H1 (cell line): Measurements from ENCODE around the gene JAKMIP2. TPM values are rescaled to one million over a fixed set of nuclear protein-coding genes. Genes with fewer than 3 reads are reported as not detected.

ENCODE experiments used
- BACH1 ChIP-seq: IDR thresholded peaks from 2 replicates; pipeline ENCODE4 v1.6.1; 2012; ENCODE audit warnings: low read length, improper control_type of control experiment
- CBX5 ChIP-seq: fragments of 300-800, 300-1000 bp; sonication (generic); IDR thresholded peaks from 2 replicates; pipeline ENCODE4 v1.7.1; 2016; ENCODE audit warnings: antibody characterized with exemption, low read length, low read depth
- EZH2 ChIP-seq: fragments of 200-600 bp; sonication (generic); IDR thresholded peaks from 2 replicates; pipeline ENCODE4 v1.7.1; 2012; ENCODE audit warnings: low read depth, mild to moderate bottlenecking, moderate library complexity, low read length, inconsistent platforms; ENCODE audit not compliant: severe bottlenecking
- POLR2AphosphoS5 ChIP-seq: IDR thresholded peaks from 2 replicates; pipeline ENCODE4 v1.6.1; 2011; ENCODE audit warnings: low read depth, low read length
- SAP30 ChIP-seq: fragments of 300-600 bp; sonication (generic); IDR thresholded peaks from 2 replicates; pipeline ENCODE4 v1.7.1; 2012; ENCODE audit warnings: low read length, moderate library complexity, mild to moderate bottlenecking, inconsistent platforms; ENCODE audit not compliant: insufficient read depth, insufficient replicate concordance
- SP4 ChIP-seq: IDR thresholded peaks from 2 replicates; pipeline ENCODE4 v1.6.1; 2012; ENCODE audit warnings: low read length, inconsistent platforms
- SRF ChIP-seq: IDR thresholded peaks from 2 replicates; pipeline ENCODE4 v1.6.1; 2011; ENCODE audit warnings: mild to moderate bottlenecking, low read depth, low read length, moderate library complexity
- polyA plus RNA-seq, 7 experiments: library from polyadenylated mRNA; depleted of rRNA in 3 of 7; stranded (reverse) in 5 of 7; unstranded in 2 of 7; fragments of >200 nt in 5 of 7; fragments of 200-250 nt in 2 of 7; gene quantifications; 1 replicate in 5 of 7; 2 replicates in 1 of 7; 4 replicates in 1 of 7; pipeline versions ENCODE4 v1.2.1 to v1.2.3, GENCODE V29; 2011 to 2013; ENCODE audit warnings: missing spikeins in 2 of 7, mixed read lengths in 2 of 7
- total RNA-seq: library from RNA; stranded (reverse); fragmentation: NEBNext Ultra II Directional; extraction: Animal tissue kit (Norgen Biotek cat#: 25700); gene quantifications from 2 replicates; pipeline ENCODE4 v1.2.1, GENCODE V29; 2021

Gene JAKMIP2
- total and polyA plus RNA-seq, 2 of the 8 experiments (the other 6 are each of a cell fraction or from before 2014, with no cell fraction given), result 2.4 to 13.6 TPM

DNA sequence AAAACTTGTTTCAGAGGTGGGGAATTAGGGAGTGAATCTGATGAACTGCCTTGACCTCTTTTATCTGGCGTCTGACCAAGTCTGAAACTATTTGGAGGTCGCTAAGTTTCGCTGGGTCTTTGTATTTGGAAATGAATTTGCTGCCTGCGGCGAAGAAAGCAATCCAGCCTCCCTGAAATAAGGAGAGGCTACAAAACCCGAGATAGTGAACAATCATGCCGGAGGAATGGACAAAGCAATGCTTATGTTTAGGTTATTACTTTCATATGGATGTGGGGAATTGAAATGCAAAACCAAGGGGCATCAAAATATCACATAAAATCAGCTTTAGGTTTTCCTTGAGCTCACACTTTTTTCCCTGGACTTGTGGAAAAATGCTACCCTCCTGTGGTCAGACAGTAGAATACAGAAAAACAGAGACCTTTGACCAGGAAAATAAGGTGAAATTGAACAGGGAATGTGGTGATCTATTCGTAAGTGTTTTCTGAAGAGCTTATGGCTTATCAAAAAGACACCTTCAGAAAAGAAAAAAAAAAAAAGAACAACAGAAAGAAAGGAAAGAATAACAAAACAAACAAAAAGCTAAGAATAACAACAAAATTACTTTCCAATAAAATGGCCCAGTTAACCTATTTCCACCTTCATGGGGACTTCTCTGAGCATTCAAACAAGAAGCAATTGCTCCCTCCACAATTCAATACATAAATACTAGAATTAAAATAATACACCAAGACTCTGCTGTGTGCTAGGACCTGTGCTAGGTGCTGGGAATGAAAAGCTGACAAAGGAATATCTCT is 204.1 kb downstream of the JAKMIP2 start (continued):
- TF ChIP-seq POLR2AphosphoS5 (no peak), SRF (no peak), SAP30 (no peak), CBX5 (no peak), BACH1 (no peak), EZH2 (no peak), SP4 (no peak)
- TF ChIP-seq, all 59 proteins: peak for 3
